ENCODE results near the gene LMNTD1.
"Not testable (repeated sequence)": the region's sequence is repeated elsewhere in the genome, so short reads cannot be mapped to it uniquely, and the experiment has no call there.

The LMNTD1 gene

DNA sequence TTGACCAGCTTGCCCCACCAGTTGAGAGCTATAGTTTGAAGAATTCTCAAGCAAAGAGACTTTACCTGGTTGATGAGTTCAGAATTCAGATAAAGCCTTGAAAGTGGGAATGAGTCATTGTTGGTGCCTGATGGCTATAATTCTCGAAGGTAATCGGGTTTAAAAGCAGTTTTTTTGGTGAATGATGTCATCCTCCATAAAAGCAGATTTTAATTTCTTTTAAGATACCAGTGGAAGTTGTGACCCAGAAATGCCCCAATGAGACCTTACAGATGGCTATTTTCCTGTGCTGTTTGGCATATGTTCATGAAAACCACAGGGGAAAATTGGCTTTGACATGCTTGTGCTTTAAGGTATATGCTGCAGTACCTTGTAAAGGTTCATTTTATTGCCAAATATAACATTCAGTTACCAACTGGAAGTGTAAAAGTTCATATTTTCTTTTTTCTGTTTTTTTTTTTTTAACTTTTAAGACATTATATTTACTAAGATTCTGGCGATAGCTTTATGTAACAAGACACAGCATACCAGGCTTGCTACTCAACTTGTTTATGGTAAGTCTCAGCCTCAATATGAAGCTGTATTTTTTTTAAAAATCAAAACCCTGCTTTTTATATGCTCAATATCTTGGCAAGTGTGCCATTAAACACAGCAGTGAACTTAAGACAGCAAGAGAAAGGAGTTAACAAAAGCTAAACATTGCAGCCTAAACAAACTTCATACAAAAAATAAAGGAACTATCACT is 119.3 kb downstream of the LMNTD1 start:
- no peak for DNase-seq

DNA sequence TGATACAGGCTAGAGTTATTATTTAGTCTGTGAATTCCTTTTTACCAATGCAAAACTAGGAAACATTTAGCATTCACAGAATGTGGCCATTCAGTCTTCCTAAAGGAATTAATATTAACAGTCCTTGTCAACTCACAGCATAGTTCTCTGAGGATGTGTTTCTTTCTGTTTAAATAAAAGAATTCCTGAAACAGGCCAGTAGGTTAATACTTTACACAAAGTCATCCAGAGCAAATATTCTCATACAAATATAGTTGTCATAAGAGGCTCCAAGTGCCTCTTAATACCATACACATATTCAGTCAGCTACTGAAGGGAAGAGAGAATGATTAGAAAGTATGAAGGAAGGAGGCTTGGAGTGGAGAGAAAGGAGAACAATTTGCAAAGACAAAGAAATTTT is 120.1 kb downstream of the LMNTD1 start:
- DNase-seq: no peak

DNA sequence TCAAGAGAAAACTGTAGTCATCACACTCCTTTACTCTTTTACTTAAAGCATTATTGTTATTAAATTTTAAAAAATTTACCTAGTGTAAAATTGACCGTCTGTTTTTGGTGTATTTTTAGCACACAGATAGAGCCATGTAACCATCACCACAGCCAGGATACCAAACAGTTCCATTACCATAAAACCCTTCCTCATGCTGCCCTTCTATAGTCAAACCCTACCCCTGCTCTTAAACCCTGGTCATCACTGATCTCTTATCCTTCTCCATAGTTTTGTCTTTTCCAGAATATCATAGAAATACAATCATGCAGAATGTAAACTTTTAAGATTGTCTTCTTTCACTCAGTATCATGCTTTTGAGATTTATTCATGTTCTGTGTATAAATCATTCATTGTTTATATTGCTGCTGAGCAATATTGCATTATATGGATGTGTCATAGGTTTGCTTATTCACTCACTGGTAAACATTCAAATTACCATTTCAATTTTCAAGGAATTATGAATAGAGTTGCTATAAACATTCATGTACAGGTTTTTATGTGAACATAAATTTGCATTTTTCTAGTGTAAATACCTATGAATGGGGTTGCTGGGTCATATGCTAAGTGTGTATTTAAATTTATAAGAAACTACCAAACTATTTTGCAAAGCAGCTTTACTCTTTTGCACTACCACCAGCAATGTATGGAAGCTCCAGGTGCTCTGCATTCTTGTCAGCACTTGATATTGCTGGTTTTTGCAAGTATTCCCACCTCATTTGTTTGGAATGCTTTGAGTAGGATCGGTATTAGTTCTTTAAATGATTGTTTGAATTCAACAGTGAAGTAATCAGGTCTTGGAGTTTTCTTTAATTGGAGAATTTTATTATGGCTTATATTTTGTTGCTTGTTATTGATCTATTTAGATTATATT is 125.5 kb downstream of the LMNTD1 start:
- DNase-seq: no peak

DNA sequence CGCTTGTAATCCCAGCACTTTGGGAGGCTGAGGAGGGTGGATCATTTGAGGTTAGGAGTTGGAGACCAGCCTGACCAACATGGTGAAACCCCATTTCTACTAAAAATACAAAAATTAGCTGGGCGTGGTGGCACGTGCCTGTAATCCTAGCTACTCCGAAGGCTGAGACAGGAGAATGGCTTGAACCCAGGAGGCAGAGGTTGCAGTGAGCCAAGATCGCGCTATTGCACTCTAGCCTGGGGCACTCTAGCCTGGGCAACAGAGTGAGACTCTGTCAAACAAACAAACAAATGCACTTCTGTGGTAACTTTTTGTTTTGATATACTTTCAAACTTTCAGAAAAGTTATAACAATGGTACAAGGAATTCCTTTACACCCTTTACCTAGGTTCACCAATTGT is 126.3 kb downstream of the LMNTD1 start:
- DNase-seq: not testable (repeated sequence)
